GM12872 (cell line): ENCODE results near the gene ACTR8.

Source experiments
- TF ChIP-seq, protein P1 (sequence below): IDR thresholded peaks from 3 replicates; pipeline ENCODE4 v1.5.1; 2011; ENCODE audit warnings: low read depth, mild to moderate bottlenecking, low read length, moderate library complexity; ENCODE audit not compliant: insufficient read depth

The ACTR8 gene

GRCh38 chr3:53829605-53830004 lies 52.3 kb downstream of the ACTR8 start:
- TF ChIP-seq, protein P1, sequence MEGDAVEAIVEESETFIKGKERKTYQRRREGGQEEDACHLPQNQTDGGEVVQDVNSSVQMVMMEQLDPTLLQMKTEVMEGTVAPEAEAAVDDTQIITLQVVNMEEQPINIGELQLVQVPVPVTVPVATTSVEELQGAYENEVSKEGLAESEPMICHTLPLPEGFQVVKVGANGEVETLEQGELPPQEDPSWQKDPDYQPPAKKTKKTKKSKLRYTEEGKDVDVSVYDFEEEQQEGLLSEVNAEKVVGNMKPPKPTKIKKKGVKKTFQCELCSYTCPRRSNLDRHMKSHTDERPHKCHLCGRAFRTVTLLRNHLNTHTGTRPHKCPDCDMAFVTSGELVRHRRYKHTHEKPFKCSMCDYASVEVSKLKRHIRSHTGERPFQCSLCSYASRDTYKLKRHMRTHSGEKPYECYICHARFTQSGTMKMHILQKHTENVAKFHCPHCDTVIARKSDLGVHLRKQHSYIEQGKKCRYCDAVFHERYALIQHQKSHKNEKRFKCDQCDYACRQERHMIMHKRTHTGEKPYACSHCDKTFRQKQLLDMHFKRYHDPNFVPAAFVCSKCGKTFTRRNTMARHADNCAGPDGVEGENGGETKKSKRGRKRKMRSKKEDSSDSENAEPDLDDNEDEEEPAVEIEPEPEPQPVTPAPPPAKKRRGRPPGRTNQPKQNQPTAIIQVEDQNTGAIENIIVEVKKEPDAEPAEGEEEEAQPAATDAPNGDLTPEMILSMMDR: no peak

DNA sequence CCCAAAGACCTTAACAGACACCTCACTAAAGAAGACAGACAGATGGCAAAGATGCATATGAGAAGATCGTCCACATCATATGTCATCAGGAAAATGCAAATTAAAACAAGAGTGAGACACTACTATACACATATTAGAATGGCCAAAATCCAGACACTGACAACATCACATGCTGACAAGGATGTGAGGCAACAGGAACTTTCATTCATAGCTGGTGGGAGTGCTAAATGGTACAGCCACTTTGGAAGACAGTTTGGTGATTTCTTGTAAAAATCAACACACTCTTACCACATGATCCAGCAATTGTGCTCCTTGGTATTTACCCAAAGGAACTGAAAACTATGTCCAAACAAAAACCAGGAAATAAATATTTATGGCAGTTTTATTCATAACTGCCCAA lies 53.4 kb downstream of the ACTR8 start:
- TF ChIP-seq, protein P1: no peak

DNA sequence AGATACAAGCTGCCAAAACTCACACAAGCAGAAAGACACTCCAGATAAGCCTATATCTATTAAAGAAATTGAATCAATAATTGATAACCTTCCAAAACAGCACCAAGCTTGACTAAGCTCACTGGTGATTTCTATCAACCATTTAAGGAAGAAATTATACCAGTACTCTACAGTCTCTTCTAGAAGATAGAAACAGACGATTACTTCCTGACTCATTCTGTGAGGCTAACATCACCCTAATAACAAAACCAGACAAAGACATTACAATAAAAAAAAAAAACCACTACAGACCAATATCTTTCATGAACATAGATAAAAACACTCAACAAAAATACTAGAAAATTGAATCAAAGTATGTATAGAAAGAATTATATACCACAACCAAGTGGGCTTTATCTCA lies 55.9 kb downstream of the ACTR8 start:
- TF ChIP-seq, protein P1: no peak

GRCh38 chr3:53824795-53825194 lies 57.2 kb downstream of the ACTR8 start:
- TF ChIP-seq, protein P1: no peak

- TF ChIP-seq, protein P1: no peak
Measured at GRCh38 chr3:53823956-53824657, 57.8 kb downstream of the ACTR8 start.

DNA sequence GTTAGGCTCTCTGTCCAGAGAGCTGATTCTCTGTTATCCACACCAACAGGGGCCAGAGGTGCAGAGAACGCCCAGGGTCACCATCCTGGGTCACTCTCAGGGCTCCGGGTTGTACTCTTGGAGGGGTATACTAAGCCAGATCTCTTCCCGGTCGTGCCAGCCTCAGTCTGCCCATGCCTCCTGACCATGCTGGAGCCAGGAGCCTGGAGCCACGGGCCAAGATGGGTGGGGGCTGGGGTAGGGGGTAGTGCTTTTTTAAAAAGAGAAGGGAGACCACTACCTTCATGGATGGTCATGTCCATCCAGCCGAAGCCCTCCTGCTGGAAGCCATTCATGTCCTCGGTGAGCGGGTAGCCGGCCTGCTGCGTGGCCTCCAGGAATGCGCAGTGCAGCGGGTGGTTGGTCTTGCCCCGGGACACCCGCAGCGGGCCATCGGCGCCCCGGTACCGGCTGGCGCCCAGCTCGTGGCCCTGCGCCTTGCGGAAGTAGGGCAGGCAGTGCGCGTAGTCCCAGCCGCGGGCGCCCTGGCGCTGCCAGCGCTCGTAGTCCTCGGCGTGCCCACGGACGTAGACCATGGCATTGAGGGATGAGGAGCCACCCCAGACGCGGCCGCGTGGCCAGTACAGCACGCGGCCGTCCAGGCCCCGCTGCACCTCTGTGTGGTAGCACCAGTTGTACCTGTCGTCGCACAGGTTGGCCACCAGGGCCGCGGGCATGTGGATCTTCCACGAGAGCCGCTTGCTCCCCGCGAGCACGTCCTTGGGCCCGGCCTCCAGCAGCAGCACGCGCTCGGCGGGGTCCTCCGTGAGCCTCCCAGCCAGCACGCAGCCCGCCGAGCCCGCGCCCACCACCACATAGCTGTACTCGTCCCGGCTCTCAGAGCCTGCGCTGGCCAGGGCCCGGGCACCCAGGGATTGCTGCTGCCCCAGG lies 58.7 kb downstream of the ACTR8 start:
- TF ChIP-seq, protein P1: no peak

- TF ChIP-seq, protein P1: no peak
Measured at GRCh38 chr3:53822331-53822741, 59.6 kb downstream of the ACTR8 start.
